SK-N-SH treated with all-trans-retinoic acid at 6 μM for 48 hours (cell line): ENCODE results near the gene CHAF1B.
"Not testable (repeated sequence)": the region's sequence is repeated elsewhere in the genome, so short reads cannot be mapped to it uniquely, and the experiment has no call there.

Experiments used
- ARNTL ChIP-seq: fragments of 450-650 bp; formaldehyde crosslinking; IDR thresholded peaks from 2 replicates; pipeline ENCODE4 v1.5.0; 2020; ENCODE audit warnings: low read depth, mild to moderate bottlenecking, moderate library complexity, borderline replicate concordance
- ISL1 ChIP-seq: fragments of 250-450 bp; sonication (Bioruptor Pico); IDR thresholded peaks from 2 replicates; pipeline ENCODE4 v2.1.2; 2022; ENCODE audit warnings: mild to moderate bottlenecking, moderate library complexity
- RARB ChIP-seq: fragments of 250-450 bp; sonication (Bioruptor Pico); IDR thresholded peaks from 2 replicates; pipeline ENCODE4 v1.8.0; 2021; ENCODE audit warnings: mild to moderate bottlenecking, moderate library complexity
- ZC3H10 ChIP-seq: fragments of 250-450 bp; sonication (Bioruptor Pico); IDR thresholded peaks from 2 replicates; pipeline ENCODE4 v1.5.1; 2021; ENCODE audit warnings: mild to moderate bottlenecking, moderate library complexity
- ZFP3 ChIP-seq: fragments of 250-450 bp; sonication (Bioruptor Pico); IDR thresholded peaks from 2 replicates; pipeline ENCODE4 v1.5.0; 2020; ENCODE audit warnings: mild to moderate bottlenecking, moderate library complexity
- ZFP30 ChIP-seq: fragments of 450-650 bp; formaldehyde crosslinking; IDR thresholded peaks from 2 replicates; pipeline ENCODE4 v1.5.0; 2022; ENCODE audit warnings: mild to moderate bottlenecking, moderate library complexity
- ZNF8 ChIP-seq: fragments of 450-650 bp; formaldehyde crosslinking; IDR thresholded peaks from 2 replicates; pipeline ENCODE4 v1.5.0; 2020; ENCODE audit warnings: mild to moderate bottlenecking, moderate library complexity
- TF ChIP-seq, protein P1 (sequence below): fragments of 250-450 bp; sonication (Bioruptor Pico); IDR thresholded peaks from 2 replicates; pipeline ENCODE4 v1.5.1; 2020; ENCODE audit warnings: low read depth, mild to moderate bottlenecking, moderate library complexity
- TF ChIP-seq, protein P2 (sequence below): fragments of 250-450 bp; sonication (Bioruptor Pico); IDR thresholded peaks from 2 replicates; pipeline ENCODE4 v1.5.0; 2020; ENCODE audit warnings: mild to moderate bottlenecking, moderate library complexity
- TF ChIP-seq, protein P3 (sequence below): fragments of 250-450 bp; sonication (Bioruptor Pico); IDR thresholded peaks from 2 replicates; pipeline ENCODE4 v1.8.0; 2020; ENCODE audit warnings: mild to moderate bottlenecking, moderate library complexity, borderline replicate concordance

DNA sequence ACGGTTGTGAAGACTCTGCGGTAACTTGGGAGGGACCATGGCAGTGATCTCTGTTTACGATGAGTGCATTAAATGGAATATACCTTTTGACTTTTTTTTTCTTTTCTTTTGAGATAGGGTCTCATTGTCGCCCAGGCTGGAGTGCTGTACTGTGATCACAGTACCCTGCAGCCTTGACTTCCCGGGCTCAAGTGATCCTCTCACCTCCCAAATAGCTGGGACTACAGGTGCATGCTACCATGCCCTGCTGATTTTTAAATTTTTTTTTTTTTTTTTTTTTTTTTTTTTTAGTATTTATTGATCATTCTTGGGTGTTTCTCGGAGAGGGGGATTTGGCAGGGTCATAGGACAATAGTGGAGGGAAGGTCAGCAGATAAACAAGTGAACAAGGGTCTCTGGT, 6.5 kb downstream of the CHAF1B start:
- TF ChIP-seq ZNF8; RARB (CRISPR knock-in tag); ZFP30; ARNTL (CRISPR knock-in tag); ZC3H10 (CRISPR knock-in tag); ZFP3; ISL1 (CRISPR knock-in tag): not testable (repeated sequence)
- TF ChIP-seq, protein P1, sequence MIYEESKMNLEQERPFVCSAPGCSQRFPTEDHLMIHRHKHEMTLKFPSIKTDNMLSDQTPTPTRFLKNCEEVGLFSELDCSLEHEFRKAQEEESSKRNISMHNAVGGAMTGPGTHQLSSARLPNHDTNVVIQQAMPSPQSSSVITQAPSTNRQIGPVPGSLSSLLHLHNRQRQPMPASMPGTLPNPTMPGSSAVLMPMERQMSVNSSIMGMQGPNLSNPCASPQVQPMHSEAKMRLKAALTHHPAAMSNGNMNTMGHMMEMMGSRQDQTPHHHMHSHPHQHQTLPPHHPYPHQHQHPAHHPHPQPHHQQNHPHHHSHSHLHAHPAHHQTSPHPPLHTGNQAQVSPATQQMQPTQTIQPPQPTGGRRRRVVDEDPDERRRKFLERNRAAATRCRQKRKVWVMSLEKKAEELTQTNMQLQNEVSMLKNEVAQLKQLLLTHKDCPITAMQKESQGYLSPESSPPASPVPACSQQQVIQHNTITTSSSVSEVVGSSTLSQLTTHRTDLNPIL = not testable (repeated sequence)
- TF ChIP-seq, protein P2, sequence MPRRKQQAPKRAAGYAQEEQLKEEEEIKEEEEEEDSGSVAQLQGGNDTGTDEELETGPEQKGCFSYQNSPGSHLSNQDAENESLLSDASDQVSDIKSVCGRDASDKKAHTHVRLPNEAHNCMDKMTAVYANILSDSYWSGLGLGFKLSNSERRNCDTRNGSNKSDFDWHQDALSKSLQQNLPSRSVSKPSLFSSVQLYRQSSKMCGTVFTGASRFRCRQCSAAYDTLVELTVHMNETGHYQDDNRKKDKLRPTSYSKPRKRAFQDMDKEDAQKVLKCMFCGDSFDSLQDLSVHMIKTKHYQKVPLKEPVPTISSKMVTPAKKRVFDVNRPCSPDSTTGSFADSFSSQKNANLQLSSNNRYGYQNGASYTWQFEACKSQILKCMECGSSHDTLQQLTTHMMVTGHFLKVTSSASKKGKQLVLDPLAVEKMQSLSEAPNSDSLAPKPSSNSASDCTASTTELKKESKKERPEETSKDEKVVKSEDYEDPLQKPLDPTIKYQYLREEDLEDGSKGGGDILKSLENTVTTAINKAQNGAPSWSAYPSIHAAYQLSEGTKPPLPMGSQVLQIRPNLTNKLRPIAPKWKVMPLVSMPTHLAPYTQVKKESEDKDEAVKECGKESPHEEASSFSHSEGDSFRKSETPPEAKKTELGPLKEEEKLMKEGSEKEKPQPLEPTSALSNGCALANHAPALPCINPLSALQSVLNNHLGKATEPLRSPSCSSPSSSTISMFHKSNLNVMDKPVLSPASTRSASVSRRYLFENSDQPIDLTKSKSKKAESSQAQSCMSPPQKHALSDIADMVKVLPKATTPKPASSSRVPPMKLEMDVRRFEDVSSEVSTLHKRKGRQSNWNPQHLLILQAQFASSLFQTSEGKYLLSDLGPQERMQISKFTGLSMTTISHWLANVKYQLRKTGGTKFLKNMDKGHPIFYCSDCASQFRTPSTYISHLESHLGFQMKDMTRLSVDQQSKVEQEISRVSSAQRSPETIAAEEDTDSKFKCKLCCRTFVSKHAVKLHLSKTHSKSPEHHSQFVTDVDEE (CRISPR knock-in tag) = not testable (repeated sequence)
- TF ChIP-seq, protein P3, sequence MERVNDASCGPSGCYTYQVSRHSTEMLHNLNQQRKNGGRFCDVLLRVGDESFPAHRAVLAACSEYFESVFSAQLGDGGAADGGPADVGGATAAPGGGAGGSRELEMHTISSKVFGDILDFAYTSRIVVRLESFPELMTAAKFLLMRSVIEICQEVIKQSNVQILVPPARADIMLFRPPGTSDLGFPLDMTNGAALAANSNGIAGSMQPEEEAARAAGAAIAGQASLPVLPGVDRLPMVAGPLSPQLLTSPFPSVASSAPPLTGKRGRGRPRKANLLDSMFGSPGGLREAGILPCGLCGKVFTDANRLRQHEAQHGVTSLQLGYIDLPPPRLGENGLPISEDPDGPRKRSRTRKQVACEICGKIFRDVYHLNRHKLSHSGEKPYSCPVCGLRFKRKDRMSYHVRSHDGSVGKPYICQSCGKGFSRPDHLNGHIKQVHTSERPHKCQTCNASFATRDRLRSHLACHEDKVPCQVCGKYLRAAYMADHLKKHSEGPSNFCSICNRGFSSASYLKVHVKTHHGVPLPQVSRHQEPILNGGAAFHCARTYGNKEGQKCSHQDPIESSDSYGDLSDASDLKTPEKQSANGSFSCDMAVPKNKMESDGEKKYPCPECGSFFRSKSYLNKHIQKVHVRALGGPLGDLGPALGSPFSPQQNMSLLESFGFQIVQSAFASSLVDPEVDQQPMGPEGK = not testable (repeated sequence)
